Left cardiac atrium (tissue), 4 donors: Measurements from ENCODE around the gene DR1. TPM values are rescaled to one million over a fixed set of nuclear protein-coding genes. Genes with fewer than 3 reads are reported as not detected.
"Not testable (repeated sequence)": the region's sequence is repeated elsewhere in the genome, so short reads cannot be mapped to it uniquely, and the experiment has no call there.

Source experiments
- ATAC-seq, 2 donors: fragments of 200-7000 bp; cut with Tn5 transposase; one replicate each; pipeline ENCODE4 v1.9.1; 2020; ENCODE audit warnings: mild to moderate bottlenecking in 2 of 2, moderate library complexity in 2 of 2
- DNase-seq: peaks from one replicate; pipeline ENCODE4 v3.0.0-alpha.2; 2020
- intact Hi-C, 2 donors: fragments of 100-400 bp; cut with DNase I; formaldehyde crosslinking; loops; one replicate each; pipeline versions ENCODE4 v1.14.1 to v1.15.1; 2022 to 2023
- total RNA-seq, 2 donors: library from RNA; stranded (reverse); fragmentation: NEBNext Ultra II Directional; extraction: Animal tissue kit (Norgen Biotek cat#: 25700); gene quantifications; one replicate each; pipeline ENCODE4 v1.2.1, GENCODE V29; 2021
- donor health status: DM: no; HTN: yes; CAD: no.
- donor health status: DM: no; HTN: yes; CAD: no; lungs with severe emphysema.
- donor health status: DM: yes; HTN: yes; CAD: no.
- donor health status: Dilated cardiomyopathy.

The DR1 gene
- total RNA-seq, 2 donors from 2014 or later: 33.2 to 41.0 TPM

- intact Hi-C loops: no loop called here
- ATAC-seq: no peak
- no peak for DNase-seq
Observed at GRCh38 chr1:93362237-93362636, 16.5 kb downstream of the DR1 start.

GRCh38 chr1:93365813-93366212 lies 20.1 kb downstream of the DR1 start:
- DNase-seq (no peak), ATAC-seq (no peak)

GRCh38 chr1:93369734-93370133 lies 24.0 kb downstream of the DR1 start:
- intact Hi-C loops: no loop called here
- DNase-seq (no peak), ATAC-seq (no peak)

More at GRCh38 chr1:93365813-93366212, 20.1 kb downstream of the DR1 start:
- intact Hi-C loops: no loop called here

- DNase-seq (no peak), ATAC-seq (peak in 1 of 2 donors; percentile 72)
- intact Hi-C loops: no loop called here
Observed at GRCh38 chr1:93374334-93375106, 28.8 kb downstream of the DR1 start.

GRCh38 chr1:93384656-93385055 lies 38.9 kb downstream of the DR1 start:
- ATAC-seq (no peak), DNase-seq (no peak)
- intact Hi-C loops: no loop called here

GRCh38 chr1:93386268-93386667 lies 40.6 kb downstream of the DR1 start:
- DNase-seq, intact Hi-C loops, ATAC-seq: not testable (repeated sequence)

- no peak for DNase-seq
- intact Hi-C loops: no loop called here
- ATAC-seq: no peak
Observed at GRCh38 chr1:93394514-93394913, 48.8 kb downstream of the DR1 start.

- intact Hi-C loops: no loop called here
- DNase-seq (no peak), ATAC-seq (no peak)
Observed at GRCh38 chr1:93395195-93395594, 49.5 kb downstream of the DR1 start.

GRCh38 chr1:93399781-93400180 lies 54.1 kb downstream of the DR1 start:
- intact Hi-C loops: no loop called here
- no peak for DNase-seq
- ATAC-seq: no peak

- ATAC-seq (peak in 1 of 2 donors; percentile 34), DNase-seq (no peak)
- intact Hi-C loops: no loop called here
Observed at GRCh38 chr1:93408203-93408602, 62.5 kb downstream of the DR1 start.

- ATAC-seq (no peak), DNase-seq (no peak)
- intact Hi-C loops: no loop called here
Observed at GRCh38 chr1:93411000-93411399, 65.3 kb downstream of the DR1 start.

GRCh38 chr1:93414749-93415148 lies 69.0 kb downstream of the DR1 start:
- peak in 1 of 2 donors; percentile 61 for ATAC-seq
- DNase-seq: no peak
- intact Hi-C loops: no loop called here

GRCh38 chr1:93415296-93415695 lies 69.6 kb downstream of the DR1 start:
- ATAC-seq (no peak), DNase-seq (no peak)
- intact Hi-C loops: no loop called here

- intact Hi-C loops: no loop called here
- DNase-seq (no peak), ATAC-seq (no peak)
Observed at GRCh38 chr1:93416183-93416582, 70.5 kb downstream of the DR1 start.

Other genes starting within 250 kb of the DR1 start
- gene TMED5, start 165.5 kb upstream of the DR1 start, total RNA-seq: 10 to 100 TPM; 54.5 to 81.9 TPM
- 1 to 10 TPM; 3.1 to 3.7 TPM for gene CCDC18, start 165.2 kb upstream of the DR1 start, total RNA-seq
- gene FNBP1L, start 102.2 kb downstream of the DR1 start, total RNA-seq: 10 to 100 TPM; 18.0 to 20.9 TPM